Tibial nerve (tissue), 3 donors: Measurements from ENCODE around the gene ZNF274.

Experiments used
- POLR2A ChIP-seq, 2 donors: fragments of 450-650 bp; IDR thresholded peaks; one replicate each; pipeline ENCODE4 v1.6.1; 2017; ENCODE audit warnings: antibody characterized with exemption in 2 of 2, mild to moderate bottlenecking in 2 of 2, moderate library complexity in 2 of 2
- TF ChIP-seq, protein P1 (sequence below), 5 experiments: fragments of 200-600 bp in 3 of 5; fragments of 450-650 bp in 2 of 5; sonication (generic) in 3 of 5; IDR thresholded peaks; one replicate each; pipeline ENCODE4 v1.5.1; 2016 to 2019; ENCODE audit warnings: antibody characterized with exemption in 5 of 5, mild to moderate bottlenecking in 3 of 5, moderate library complexity in 2 of 5

DNA sequence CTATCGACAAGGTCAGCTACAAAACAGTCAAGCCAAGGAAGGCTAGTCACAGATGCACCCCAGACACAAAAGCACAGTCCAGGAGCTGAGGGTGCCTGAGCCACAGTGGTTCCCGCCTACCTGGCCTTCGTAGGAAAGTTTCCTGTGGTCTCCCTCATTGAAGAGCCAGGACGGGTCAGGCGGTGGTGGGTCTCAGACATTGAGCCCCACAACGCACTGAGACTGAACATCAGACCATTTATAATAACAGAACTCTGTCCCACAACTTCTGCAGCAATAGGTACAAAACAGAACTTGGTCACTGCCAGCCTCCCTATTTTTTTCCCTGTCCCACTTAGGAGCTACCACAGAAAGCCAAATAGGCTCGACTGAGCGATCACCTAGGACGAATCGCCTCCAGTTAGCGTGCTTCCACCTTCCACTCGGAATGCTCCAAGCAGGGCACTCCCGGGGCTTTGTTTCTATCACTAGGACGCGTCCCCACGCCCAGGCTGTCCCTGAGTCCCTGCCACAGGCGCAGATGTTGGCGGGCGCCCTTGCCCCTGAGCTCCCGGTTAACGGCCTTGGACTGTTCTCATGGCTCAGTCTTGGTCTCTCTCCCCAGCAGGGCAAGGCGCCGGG lies 45.2 kb downstream of the ZNF274 start:
- TF ChIP-seq, protein P1, sequence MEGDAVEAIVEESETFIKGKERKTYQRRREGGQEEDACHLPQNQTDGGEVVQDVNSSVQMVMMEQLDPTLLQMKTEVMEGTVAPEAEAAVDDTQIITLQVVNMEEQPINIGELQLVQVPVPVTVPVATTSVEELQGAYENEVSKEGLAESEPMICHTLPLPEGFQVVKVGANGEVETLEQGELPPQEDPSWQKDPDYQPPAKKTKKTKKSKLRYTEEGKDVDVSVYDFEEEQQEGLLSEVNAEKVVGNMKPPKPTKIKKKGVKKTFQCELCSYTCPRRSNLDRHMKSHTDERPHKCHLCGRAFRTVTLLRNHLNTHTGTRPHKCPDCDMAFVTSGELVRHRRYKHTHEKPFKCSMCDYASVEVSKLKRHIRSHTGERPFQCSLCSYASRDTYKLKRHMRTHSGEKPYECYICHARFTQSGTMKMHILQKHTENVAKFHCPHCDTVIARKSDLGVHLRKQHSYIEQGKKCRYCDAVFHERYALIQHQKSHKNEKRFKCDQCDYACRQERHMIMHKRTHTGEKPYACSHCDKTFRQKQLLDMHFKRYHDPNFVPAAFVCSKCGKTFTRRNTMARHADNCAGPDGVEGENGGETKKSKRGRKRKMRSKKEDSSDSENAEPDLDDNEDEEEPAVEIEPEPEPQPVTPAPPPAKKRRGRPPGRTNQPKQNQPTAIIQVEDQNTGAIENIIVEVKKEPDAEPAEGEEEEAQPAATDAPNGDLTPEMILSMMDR (IDR thresholded peaks at IDR 0.05), result no peak
- no peak for TF ChIP-seq POLR2A (IDR thresholded peaks at IDR 0.05)
